Caco-2 (cell line): ENCODE measurements around the gene AMOTL1. TPM values are rescaled to one million over a fixed set of nuclear protein-coding genes. Genes with fewer than 3 reads are reported as not detected.

ENCODE experiments used
- BruUV-seq: library from RNA; stranded (reverse); fragments of 400-500 nt; replicated peaks from 2 replicates; lab custom pipeline; 2021; lab: Mats Ljungman, UMichigan
- CTCF ChIA-PET: fragments of 300-600 bp; sonication (Branson Sonifier 250); formaldehyde crosslinking; loops from one replicate; lab custom pipeline; 2022; ENCODE audit warnings: antibody characterized with exemption; lab: Charles Lee
- POLR2A ChIA-PET: fragments of 300-600 bp; sonication (Branson Sonifier 250); formaldehyde crosslinking; loops from one replicate; lab custom pipeline; 2022; ENCODE audit warnings: antibody characterized with exemption; lab: Charles Lee
- DNase-seq, 2 experiments: peaks; one replicate each; pipeline versions ENCODE4 v3.0.0 to v3.0.0-alpha.2; 2020 to 2022
- H3K27me3 ChIP-seq: replicated peaks from 2 replicates; pipeline ENCODE4 v1.6.0; 2011; ENCODE audit warnings: low read length; ENCODE audit not compliant: control insufficient read depth, insufficient read depth
- H3K36me3 ChIP-seq: 2 replicates; pipeline ENCODE4 v1.5.1; 2011; ENCODE audit warnings: low read length; ENCODE audit not compliant: control insufficient read depth, insufficient read depth
- H3K4me1 ChIP-seq: fragments of 250-450 bp; sonication (Bioruptor Pico); 2 replicates; pipeline ENCODE4 v1.5.1; 2020; ENCODE audit warnings: mild to moderate bottlenecking
- H3K4me3 ChIP-seq: 2 replicates; pipeline ENCODE4 v1.5.1; 2011; ENCODE audit warnings: low read depth, mild to moderate bottlenecking, control low read depth, low read length
- H3K9me3 ChIP-seq: fragments of 250-450 bp; sonication (Bioruptor Pico); 2 replicates; pipeline ENCODE4 v1.5.1; 2020; ENCODE audit warnings: mild to moderate bottlenecking, moderate library complexity
- H3K27ac Mint-ChIP-seq: one replicate; pipeline ENCODE4 v1.8.0; 2022; ENCODE audit warnings: mixed read lengths; ENCODE audit not compliant: unreplicated experiment
- H3K27me3 Mint-ChIP-seq: one replicate; pipeline ENCODE4 v1.8.0; 2022; ENCODE audit warnings: mixed read lengths; ENCODE audit not compliant: insufficient read depth, unreplicated experiment
- H3K36me3 Mint-ChIP-seq: one replicate; pipeline ENCODE4 v1.8.0; 2022; ENCODE audit warnings: mild to moderate bottlenecking, mixed read lengths; ENCODE audit not compliant: insufficient read depth, unreplicated experiment
- H3K4me1 Mint-ChIP-seq: one replicate; pipeline ENCODE4 v1.8.0; 2022; ENCODE audit warnings: low read depth, mixed read lengths; ENCODE audit not compliant: unreplicated experiment
- H3K4me3 Mint-ChIP-seq: one replicate; pipeline ENCODE4 v1.8.0; 2022; ENCODE audit warnings: mild to moderate bottlenecking, moderate library complexity, mixed read lengths; ENCODE audit not compliant: unreplicated experiment
- H3K9me3 Mint-ChIP-seq: one replicate; pipeline ENCODE4 v1.8.0; 2022; ENCODE audit warnings: mixed read lengths; ENCODE audit not compliant: unreplicated experiment
- CTCF ChIP-seq, 2 experiments: fragments of 200-600 bp in 1 of 2; IDR thresholded peaks; 1 replicate in 1 of 2; 2 replicates in 1 of 2; pipeline versions ENCODE4 v1.5.1 to v1.8.0; 2011 to 2022; ENCODE audit warnings: antibody characterized with exemption in 1 of 2, control low read depth in 1 of 2, inconsistent platforms in 1 of 2, low read depth in 1 of 2, low read length in 1 of 2, mild to moderate bottlenecking in 1 of 2, moderate library complexity in 1 of 2; ENCODE audit not compliant: insufficient read depth in 1 of 2, severe bottlenecking in 1 of 2, unreplicated experiment in 1 of 2
- intact Hi-C: fragments of 100-400 bp; cut with micrococcal nuclease; formaldehyde crosslinking; loops from one replicate; pipeline ENCODE4 v1.10.0; 2022; ENCODE audit not compliant: unreplicated experiment
- total RNA-seq: library from RNA; stranded (reverse); gene quantifications from 2 replicates; pipeline ENCODE4 v1.2.3, GENCODE V29; 2022

Gene AMOTL1
- total RNA-seq, 1 experiment from 2014 or later = 60.8 TPM

- DNase-seq = peak; percentile 69 to 76
- Mint-ChIP-seq H3K36me3 (peaks cover 12% of the 10 kb centered on the region), H3K27me3 (no peaks in the 10 kb centered on the region), H3K27ac (no peak overlapping the region), H3K9me3 (peaks cover 9% of the 10 kb centered on the region), H3K4me3 (no peak overlapping the region), H3K4me1 (no peaks in the 10 kb centered on the region)
- Histone ChIP-seq H3K4me3 (no peak overlapping the region), H3K27me3 (no peaks in the 10 kb centered on the region), H3K4me1 (no peaks in the 10 kb centered on the region), H3K36me3 (no peaks in the 10 kb centered on the region; the same call in 1 of the 2 replicates), H3K9me3 (peaks cover 8% of the 10 kb centered on the region)
- POLR2A ChIA-PET = no interaction called here
- intact Hi-C loops = loop anchor here (1.0 to 10.0 kb wide), 4 partner anchors 111 to 383 kb away; partner anchors contain the start of genes AMOTL1 and C11orf97
- CTCF ChIA-PET = interaction anchor here (0.6 to 3.1 kb wide), 7 partner anchors 61 to 274 kb away, joined by 3 to 28 read pairs (median 3); partner anchors contain the start of genes AMOTL1 and SRSF8
- BruUV-seq = no TSS peak
- TF ChIP-seq CTCF (IDR thresholded peaks at IDR 0.05; ENCODE audit: insufficient read depth in 1 of 2, low read depth in 1 of 2, low read length in 1 of 2, severe bottlenecking in 1 of 2, unreplicated experiment in 1 of 2) = peak; percentile 95 to 99
Observed at GRCh38 chr11:94897330-94897768, 129.2 kb downstream of the AMOTL1 start.

GRCh38 chr11:94907226-94907625, 139.1 kb downstream of the AMOTL1 start:
- Mint-ChIP-seq H3K36me3 (no peaks in the 10 kb centered on the region), H3K4me1 (no peaks in the 10 kb centered on the region), H3K4me3 (no peak overlapping the region), H3K9me3 (no peaks in the 10 kb centered on the region), H3K27ac (no peak overlapping the region), H3K27me3 (no peaks in the 10 kb centered on the region)
- DNase-seq = no peak
- Histone ChIP-seq H3K4me3 (no peak overlapping the region), H3K36me3 (no peaks in the 10 kb centered on the region), H3K27me3 (no peaks in the 10 kb centered on the region), H3K4me1 (no peaks in the 10 kb centered on the region), H3K9me3 (no peaks in the 10 kb centered on the region)
- ChIA-PET POLR2A (no interaction called here), CTCF (no interaction called here)
- BruUV-seq = no TSS peak
- no peak for TF ChIP-seq CTCF (IDR thresholded peaks at IDR 0.05; ENCODE audit: insufficient read depth in 1 of 2, low read depth in 1 of 2, low read length in 1 of 2, severe bottlenecking in 1 of 2, unreplicated experiment in 1 of 2)
- intact Hi-C loops = no loop called here

- CTCF ChIA-PET = no interaction called here
- H3K4me1 ChIP-seq = peaks cover 10% of the 10 kb centered on the region
- no peaks in the 10 kb centered on the region for H3K27me3 ChIP-seq
- Mint-ChIP-seq H3K9me3 (no peaks in the 10 kb centered on the region), H3K27ac (no peak overlapping the region), H3K4me1 (peaks cover 12% of the 10 kb centered on the region), H3K4me3 (no peak overlapping the region), H3K27me3 (no peaks in the 10 kb centered on the region), H3K36me3 (no peaks in the 10 kb centered on the region)
- BruUV-seq = no TSS peak
- intact Hi-C loops = no loop called here
- no peak for TF ChIP-seq CTCF (IDR thresholded peaks at IDR 0.05; ENCODE audit: insufficient read depth in 1 of 2, low read depth in 1 of 2, low read length in 1 of 2, severe bottlenecking in 1 of 2, unreplicated experiment in 1 of 2)
- H3K36me3 ChIP-seq = no peaks in the 10 kb centered on the region
- DNase-seq = no peak
- H3K4me3 ChIP-seq = no peak overlapping the region
- no peaks in the 10 kb centered on the region for H3K9me3 ChIP-seq
- POLR2A ChIA-PET = no interaction called here
Observed at GRCh38 chr11:94909371-94909820, 141.2 kb downstream of the AMOTL1 start.
